ENCODE measurements around the gene PCDH8.

Gene PCDH8, protein sequence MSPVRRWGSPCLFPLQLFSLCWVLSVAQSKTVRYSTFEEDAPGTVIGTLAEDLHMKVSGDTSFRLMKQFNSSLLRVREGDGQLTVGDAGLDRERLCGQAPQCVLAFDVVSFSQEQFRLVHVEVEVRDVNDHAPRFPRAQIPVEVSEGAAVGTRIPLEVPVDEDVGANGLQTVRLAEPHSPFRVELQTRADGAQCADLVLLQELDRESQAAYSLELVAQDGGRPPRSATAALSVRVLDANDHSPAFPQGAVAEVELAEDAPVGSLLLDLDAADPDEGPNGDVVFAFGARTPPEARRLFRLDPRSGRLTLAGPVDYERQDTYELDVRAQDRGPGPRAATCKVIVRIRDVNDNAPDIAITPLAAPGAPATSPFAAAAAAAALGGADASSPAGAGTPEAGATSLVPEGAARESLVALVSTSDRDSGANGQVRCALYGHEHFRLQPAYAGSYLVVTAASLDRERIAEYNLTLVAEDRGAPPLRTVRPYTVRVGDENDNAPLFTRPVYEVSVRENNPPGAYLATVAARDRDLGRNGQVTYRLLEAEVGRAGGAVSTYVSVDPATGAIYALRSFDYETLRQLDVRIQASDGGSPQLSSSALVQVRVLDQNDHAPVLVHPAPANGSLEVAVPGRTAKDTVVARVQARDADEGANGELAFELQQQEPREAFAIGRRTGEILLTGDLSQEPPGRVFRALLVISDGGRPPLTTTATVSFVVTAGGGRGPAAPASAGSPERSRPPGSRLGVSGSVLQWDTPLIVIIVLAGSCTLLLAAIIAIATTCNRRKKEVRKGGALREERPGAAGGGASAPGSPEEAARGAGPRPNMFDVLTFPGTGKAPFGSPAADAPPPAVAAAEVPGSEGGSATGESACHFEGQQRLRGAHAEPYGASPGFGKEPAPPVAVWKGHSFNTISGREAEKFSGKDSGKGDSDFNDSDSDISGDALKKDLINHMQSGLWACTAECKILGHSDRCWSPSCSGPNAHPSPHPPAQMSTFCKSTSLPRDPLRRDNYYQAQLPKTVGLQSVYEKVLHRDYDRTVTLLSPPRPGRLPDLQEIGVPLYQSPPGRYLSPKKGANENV

DNA sequence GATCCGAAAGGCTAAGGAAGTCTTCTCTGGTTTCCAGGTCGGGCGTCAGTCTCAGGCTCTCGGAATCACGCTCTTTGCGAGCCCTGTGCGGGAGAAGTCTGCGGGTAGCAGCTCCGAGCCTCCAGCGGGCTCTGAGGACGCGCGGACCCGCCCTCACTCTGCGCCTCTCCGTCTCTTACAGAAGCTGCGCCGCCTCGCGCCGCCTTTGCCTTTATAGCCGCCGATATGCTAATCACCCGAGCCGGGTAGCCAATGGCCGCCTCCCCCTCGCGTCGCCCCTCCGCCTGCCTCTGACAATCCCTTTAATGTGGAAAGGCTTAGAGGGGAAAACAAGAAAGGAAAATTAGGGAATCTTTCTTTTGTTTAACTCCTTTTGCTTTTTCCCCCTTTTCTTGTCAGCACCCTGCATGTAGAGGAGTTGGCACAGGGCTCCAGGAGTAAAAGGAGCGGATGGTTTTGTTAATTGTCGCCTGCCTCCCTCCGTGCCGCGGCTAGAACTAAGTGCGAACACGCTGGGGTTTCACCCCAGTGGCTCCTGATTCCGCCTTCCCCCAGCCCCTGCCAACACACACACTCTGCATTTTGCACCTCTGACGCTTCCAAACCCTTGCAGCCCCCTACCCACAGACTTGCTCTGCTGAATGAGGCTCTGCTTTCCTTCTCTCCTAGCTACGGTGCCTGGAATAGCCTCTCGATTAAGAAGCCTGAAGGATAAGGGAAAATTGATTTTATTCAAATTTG lies at the start of gene PCDH8:
PCDH8 (minus strand) TSS at position 186 of the 741 bp plus-strand sequence. CDS start 204 bp downstream, outside the sequence.
- Histone ChIP-seq H3K9me3 (ENCODE audit: low read depth, low read length) (no peaks in the 10 kb centered on the region), H3K9ac (ENCODE audit: insufficient read length) (no peak within 1 kb of the TSS), H3K4me3 (peak within 1 kb of the TSS; percentile 80), H3K27ac (no peak within 1 kb of the TSS), H3K36me3 (ENCODE audit: insufficient read depth, low read length) (no peaks in the 10 kb centered on the region; the same call in 1 of the 2 replicates)
- no peak for DNase-seq (ENCODE audit: low read depth, low spot score)
- TF ChIP-seq EZH2 (IDR thresholded peaks at IDR 0.05) (no peak), POLR2AphosphoS5 (IDR thresholded peaks at IDR 0.05; ENCODE audit: borderline replicate concordance, low read depth, low read length) (peak; percentile 66; the same call in 1 of the 2 replicates), FOXP2 (optimal IDR thresholded peaks at IDR 0.05; ENCODE audit: control extremely low read depth, extremely low read length, insufficient read depth) (no peak)

DNA sequence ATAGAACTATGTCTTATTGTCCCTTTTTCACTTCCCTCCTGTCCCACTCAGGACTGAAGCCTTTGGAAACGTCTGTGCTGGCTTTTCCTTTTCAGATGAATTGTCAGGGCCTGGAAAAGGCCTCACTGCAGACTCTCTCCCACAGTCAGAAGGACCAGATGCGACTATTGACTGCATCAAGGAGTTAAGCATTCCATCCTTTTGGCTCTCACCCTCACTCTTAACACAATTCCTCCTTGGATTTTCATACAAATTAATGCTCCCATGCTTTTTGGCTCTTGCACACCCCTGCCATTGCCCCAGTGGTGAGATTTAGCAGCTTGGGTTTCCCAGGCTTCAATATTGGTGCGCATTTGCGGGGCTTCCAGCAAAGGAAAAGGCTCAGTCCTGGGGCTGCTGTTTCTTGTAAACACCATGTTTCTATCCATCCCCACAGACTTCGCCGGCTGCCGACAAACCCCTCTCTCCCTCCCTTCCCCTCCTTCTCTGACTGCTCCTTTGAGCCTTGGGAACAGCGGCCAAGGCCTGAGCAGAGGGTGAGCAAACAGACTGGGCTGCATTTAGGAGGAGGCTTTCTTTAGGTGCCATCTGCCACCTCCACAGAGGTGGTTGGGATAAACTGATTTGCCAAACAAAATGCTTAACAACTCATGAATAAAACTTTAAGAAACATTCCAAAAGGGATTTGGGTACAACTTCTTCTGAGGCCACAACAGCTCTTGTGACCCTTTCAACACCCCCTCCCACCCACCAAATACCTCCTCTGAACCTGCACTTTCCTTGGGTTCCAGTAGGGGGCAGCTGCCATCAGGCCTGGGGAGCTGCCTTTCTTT lies 48.6 kb upstream of the PCDH8 start:
- Histone ChIP-seq H3K4me3 (no peak overlapping the region), H3K9ac (ENCODE audit: insufficient read length) (no peak overlapping the region), H3K9me3 (ENCODE audit: low read depth, low read length) (no peaks in the 10 kb centered on the region), H3K36me3 (ENCODE audit: insufficient read depth, low read length) (no peaks in the 10 kb centered on the region), H3K27ac (no peak overlapping the region)
- no peak for TF ChIP-seq POLR2AphosphoS5 (IDR thresholded peaks at IDR 0.05; ENCODE audit: borderline replicate concordance, low read depth, low read length)
- no peak for TF ChIP-seq FOXP2 (optimal IDR thresholded peaks at IDR 0.05; ENCODE audit: control extremely low read depth, extremely low read length, insufficient read depth)
- no peak for TF ChIP-seq EZH2 (IDR thresholded peaks at IDR 0.05)
- no peak for DNase-seq (ENCODE audit: low read depth, low spot score)

DNA sequence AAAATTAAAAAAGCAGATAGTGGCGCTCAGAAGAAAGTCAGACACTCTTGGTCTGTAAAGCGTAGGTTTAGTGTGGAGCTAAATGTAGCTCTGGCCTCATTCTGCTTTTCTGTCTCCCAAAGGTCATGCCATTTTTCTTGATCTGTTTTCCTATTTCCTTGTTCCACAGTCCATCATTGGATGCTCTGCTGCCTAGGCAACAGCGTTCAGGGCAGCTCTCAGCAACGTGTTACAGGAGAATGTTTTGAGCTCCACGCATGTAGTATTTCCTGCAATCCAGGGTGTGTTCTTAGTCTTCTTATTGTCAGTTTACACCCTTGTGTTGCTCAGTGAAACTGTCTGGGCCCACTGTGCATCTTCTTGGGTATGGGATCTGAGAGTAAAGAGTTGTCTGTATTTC lies 46.0 kb upstream of the PCDH8 start:
- Histone ChIP-seq H3K9ac (ENCODE audit: insufficient read length) (no peak overlapping the region), H3K36me3 (ENCODE audit: insufficient read depth, low read length) (no peaks in the 10 kb centered on the region), H3K9me3 (ENCODE audit: low read depth, low read length) (no peaks in the 10 kb centered on the region), H3K4me3 (no peak overlapping the region), H3K27ac (no peak overlapping the region)
- DNase-seq (ENCODE audit: low read depth, low spot score): no peak
- no peak for TF ChIP-seq POLR2AphosphoS5 (IDR thresholded peaks at IDR 0.05; ENCODE audit: borderline replicate concordance, low read depth, low read length)
- TF ChIP-seq EZH2 (IDR thresholded peaks at IDR 0.05): no peak
- TF ChIP-seq FOXP2 (optimal IDR thresholded peaks at IDR 0.05; ENCODE audit: control extremely low read depth, extremely low read length, insufficient read depth): no peak

DNA sequence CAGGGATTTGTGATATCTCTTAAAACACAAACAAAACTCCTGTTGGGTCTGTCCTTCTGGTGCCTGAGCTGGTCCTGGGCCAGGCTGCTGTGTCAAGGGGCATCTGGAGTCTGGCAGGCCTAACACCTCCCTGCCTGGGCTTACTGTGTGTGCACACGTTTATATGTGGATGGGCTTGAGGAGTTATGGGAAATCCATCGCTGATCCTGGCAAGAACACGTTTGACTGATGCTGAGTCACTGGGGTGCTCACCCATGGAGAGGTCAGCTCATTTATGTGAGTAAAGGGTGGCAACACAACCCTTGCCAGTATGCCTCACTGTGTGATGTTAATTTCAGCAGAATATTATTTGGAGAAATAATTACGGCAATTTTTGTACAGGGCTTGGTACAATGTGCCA lies 44.5 kb upstream of the PCDH8 start:
- DNase-seq (ENCODE audit: low read depth, low spot score): no peak
- no peaks in the 10 kb centered on the region for H3K36me3 ChIP-seq (ENCODE audit: insufficient read depth, low read length)
- H3K27ac ChIP-seq: no peak overlapping the region
- TF ChIP-seq FOXP2 (optimal IDR thresholded peaks at IDR 0.05; ENCODE audit: control extremely low read depth, extremely low read length, insufficient read depth) (no peak), EZH2 (IDR thresholded peaks at IDR 0.05) (no peak), POLR2AphosphoS5 (IDR thresholded peaks at IDR 0.05; ENCODE audit: borderline replicate concordance, low read depth, low read length) (no peak)
- H3K9ac ChIP-seq (ENCODE audit: insufficient read length): no peak overlapping the region
- no peaks in the 10 kb centered on the region for H3K9me3 ChIP-seq (ENCODE audit: low read depth, low read length)
- H3K4me3 ChIP-seq: no peak overlapping the region

DNA sequence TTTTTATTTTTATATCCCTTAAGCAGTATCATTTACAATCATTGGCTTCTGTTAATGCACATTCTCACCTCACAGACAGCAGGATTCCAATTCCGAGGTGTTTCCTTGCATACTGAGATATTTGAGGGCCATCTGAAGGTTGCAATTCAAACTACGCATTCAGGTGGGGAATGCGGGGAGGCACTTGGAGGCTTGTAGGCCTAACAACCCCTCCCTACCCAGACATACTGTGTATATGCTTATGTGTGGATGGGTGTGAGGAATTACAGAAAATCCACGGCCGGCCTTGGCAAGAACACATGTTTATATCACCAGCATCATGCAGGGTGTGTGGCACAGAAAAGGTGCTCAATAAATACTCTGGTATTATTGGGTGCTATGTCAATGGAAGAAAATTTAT lies 43.3 kb upstream of the PCDH8 start:
- H3K27ac ChIP-seq: no peak overlapping the region
- no peak for DNase-seq (ENCODE audit: low read depth, low spot score)
- TF ChIP-seq POLR2AphosphoS5 (IDR thresholded peaks at IDR 0.05; ENCODE audit: borderline replicate concordance, low read depth, low read length): no peak
- TF ChIP-seq EZH2 (IDR thresholded peaks at IDR 0.05): no peak
- TF ChIP-seq FOXP2 (optimal IDR thresholded peaks at IDR 0.05; ENCODE audit: control extremely low read depth, extremely low read length, insufficient read depth): no peak
- no peaks in the 10 kb centered on the region for H3K9me3 ChIP-seq (ENCODE audit: low read depth, low read length)
- no peaks in the 10 kb centered on the region for H3K36me3 ChIP-seq (ENCODE audit: insufficient read depth, low read length)
- no peak overlapping the region for H3K9ac ChIP-seq (ENCODE audit: insufficient read length)
- no peak overlapping the region for H3K4me3 ChIP-seq

DNA sequence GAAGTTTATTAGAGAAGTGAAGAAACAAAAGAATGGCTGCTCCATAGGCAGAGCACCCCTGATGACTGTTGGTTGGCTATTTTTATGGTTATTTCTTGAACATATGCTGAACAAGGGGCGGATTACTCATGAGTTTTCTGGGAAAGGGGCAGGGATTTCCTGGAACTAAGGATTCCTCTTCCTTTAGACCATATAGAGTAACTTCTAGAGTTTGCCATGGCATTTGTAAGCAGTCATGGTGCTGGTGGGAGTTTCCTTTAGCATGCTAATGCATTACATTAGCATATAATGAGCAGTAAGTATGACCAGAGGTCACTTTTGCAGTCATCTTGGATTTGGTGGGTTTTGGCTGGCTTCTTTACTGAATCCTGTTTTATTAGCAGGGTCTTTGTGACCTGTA lies 38.7 kb upstream of the PCDH8 start:
- H3K9ac ChIP-seq (ENCODE audit: insufficient read length): no peak overlapping the region
- H3K9me3 ChIP-seq (ENCODE audit: low read depth, low read length): no peaks in the 10 kb centered on the region
- no peak for DNase-seq (ENCODE audit: low read depth, low spot score)
- no peak for TF ChIP-seq EZH2 (IDR thresholded peaks at IDR 0.05)
- no peak for TF ChIP-seq POLR2AphosphoS5 (IDR thresholded peaks at IDR 0.05; ENCODE audit: borderline replicate concordance, low read depth, low read length)
- TF ChIP-seq FOXP2 (optimal IDR thresholded peaks at IDR 0.05; ENCODE audit: control extremely low read depth, extremely low read length, insufficient read depth): no peak
- H3K4me3 ChIP-seq: no peak overlapping the region
- H3K27ac ChIP-seq: no peak overlapping the region
- no peaks in the 10 kb centered on the region for H3K36me3 ChIP-seq (ENCODE audit: insufficient read depth, low read length)

DNA sequence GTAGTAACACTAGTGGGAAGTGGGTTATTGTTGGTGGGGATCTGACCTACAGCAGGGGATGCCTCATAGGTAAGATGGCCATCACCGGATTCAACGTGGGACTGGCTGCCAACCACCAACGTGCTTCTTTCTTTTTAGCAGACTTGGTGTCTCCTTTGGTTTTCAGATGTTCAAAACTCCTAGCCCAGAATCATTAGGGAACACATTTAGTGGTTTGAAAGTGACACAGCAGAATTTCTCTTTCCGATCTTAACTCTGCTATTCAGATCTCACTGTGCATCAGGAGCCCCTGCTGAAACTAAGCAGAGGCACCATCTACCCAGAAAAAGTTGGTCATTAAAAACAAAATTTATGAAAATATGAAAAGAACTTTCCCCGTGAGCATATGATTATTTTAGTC lies 36.7 kb upstream of the PCDH8 start:
- H3K4me3 ChIP-seq: no peak overlapping the region
- H3K27ac ChIP-seq: no peak overlapping the region

More for the DNA sequence above, 36.7 kb upstream of the PCDH8 start:
- Histone ChIP-seq H3K9ac (ENCODE audit: insufficient read length) (no peak overlapping the region), H3K9me3 (ENCODE audit: low read depth, low read length) (no peaks in the 10 kb centered on the region), H3K36me3 (ENCODE audit: insufficient read depth, low read length) (no peaks in the 10 kb centered on the region)
- TF ChIP-seq EZH2 (IDR thresholded peaks at IDR 0.05): no peak
- no peak for TF ChIP-seq POLR2AphosphoS5 (IDR thresholded peaks at IDR 0.05; ENCODE audit: borderline replicate concordance, low read depth, low read length)
- no peak for TF ChIP-seq FOXP2 (optimal IDR thresholded peaks at IDR 0.05; ENCODE audit: control extremely low read depth, extremely low read length, insufficient read depth)
- no peak for DNase-seq (ENCODE audit: low read depth, low spot score)
